HL-60 (cell line): ENCODE measurements around the gene ANGPT4.
A peak's percentile ranks its signal among the peaks of the same experiment; 100 is the strongest.

ENCODE experiments used
- DNase-seq, 2 experiments: peaks; one replicate each; pipeline ENCODE4 v3.0.0-alpha.2; 2010 to 2020; ENCODE audit warnings: low read depth in 1 of 2, low spot score in 1 of 2
- H3K27ac ChIP-seq: fragments of 250-450 bp; sonication (Bioruptor Pico); replicated peaks from 2 replicates; pipeline ENCODE4 v1.5.1; 2020; ENCODE audit warnings: mild to moderate bottlenecking, moderate library complexity
- H3K27me3 ChIP-seq: fragments of 250-450 bp; sonication (Bioruptor Pico); 2 replicates; pipeline ENCODE4 v1.5.1; 2021; ENCODE audit warnings: mild to moderate bottlenecking, moderate library complexity; ENCODE audit not compliant: insufficient read depth, poor library complexity, severe bottlenecking
- H3K4me3 ChIP-seq: replicated peaks from 2 replicates; pipeline ENCODE4 v1.5.1; 2011; ENCODE audit warnings: mild to moderate bottlenecking, control low read depth, low read length; ENCODE audit not compliant: insufficient read depth
- GABPA ChIP-seq: IDR thresholded peaks from 2 replicates; pipeline ENCODE4 v1.6.1; 2012; ENCODE audit warnings: low read depth
- POLR2AphosphoS5 ChIP-seq: IDR thresholded peaks from 2 replicates; pipeline ENCODE4 v1.6.1; 2012; ENCODE audit warnings: low read depth
- REST ChIP-seq: IDR thresholded peaks from 2 replicates; pipeline ENCODE4 v1.6.1; 2012; ENCODE audit warnings: low read depth; ENCODE audit not compliant: insufficient replicate concordance
- SPI1 ChIP-seq: IDR thresholded peaks from 2 replicates; pipeline ENCODE4 v1.6.1; 2012; ENCODE audit warnings: low read depth, mild to moderate bottlenecking, borderline replicate concordance
- TF ChIP-seq, protein P1 (sequence below): IDR thresholded peaks from one replicate; pipeline ENCODE4 v1.5.1; 2011; ENCODE audit warnings: low read length, control low read depth, inconsistent platforms; ENCODE audit not compliant: insufficient read depth

Gene ANGPT4

GRCh38 chr20:848193-848592 lies 67.9 kb downstream of the ANGPT4 start:
- Histone ChIP-seq H3K27me3 (no peaks in the 10 kb centered on the region), H3K27ac (no peak overlapping the region), H3K4me3 (no peak overlapping the region)
- no peak for DNase-seq
- no peak for TF ChIP-seq GABPA
- no peak for TF ChIP-seq POLR2AphosphoS5
- no peak for TF ChIP-seq REST
- TF ChIP-seq, protein P1, sequence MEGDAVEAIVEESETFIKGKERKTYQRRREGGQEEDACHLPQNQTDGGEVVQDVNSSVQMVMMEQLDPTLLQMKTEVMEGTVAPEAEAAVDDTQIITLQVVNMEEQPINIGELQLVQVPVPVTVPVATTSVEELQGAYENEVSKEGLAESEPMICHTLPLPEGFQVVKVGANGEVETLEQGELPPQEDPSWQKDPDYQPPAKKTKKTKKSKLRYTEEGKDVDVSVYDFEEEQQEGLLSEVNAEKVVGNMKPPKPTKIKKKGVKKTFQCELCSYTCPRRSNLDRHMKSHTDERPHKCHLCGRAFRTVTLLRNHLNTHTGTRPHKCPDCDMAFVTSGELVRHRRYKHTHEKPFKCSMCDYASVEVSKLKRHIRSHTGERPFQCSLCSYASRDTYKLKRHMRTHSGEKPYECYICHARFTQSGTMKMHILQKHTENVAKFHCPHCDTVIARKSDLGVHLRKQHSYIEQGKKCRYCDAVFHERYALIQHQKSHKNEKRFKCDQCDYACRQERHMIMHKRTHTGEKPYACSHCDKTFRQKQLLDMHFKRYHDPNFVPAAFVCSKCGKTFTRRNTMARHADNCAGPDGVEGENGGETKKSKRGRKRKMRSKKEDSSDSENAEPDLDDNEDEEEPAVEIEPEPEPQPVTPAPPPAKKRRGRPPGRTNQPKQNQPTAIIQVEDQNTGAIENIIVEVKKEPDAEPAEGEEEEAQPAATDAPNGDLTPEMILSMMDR = no peak
- TF ChIP-seq SPI1 = no peak

- TF ChIP-seq SPI1 = peak; percentile 34; the same call in 1 of the 2 replicates
- TF ChIP-seq REST = no peak
- H3K4me3 ChIP-seq = no peak overlapping the region
- DNase-seq = peak; percentile 27 to 82
- no peaks in the 10 kb centered on the region for H3K27me3 ChIP-seq
- H3K27ac ChIP-seq = peak overlapping the region; percentile 64
Observed at GRCh38 chr20:846894-847278, 69.2 kb downstream of the ANGPT4 start.

DNA sequence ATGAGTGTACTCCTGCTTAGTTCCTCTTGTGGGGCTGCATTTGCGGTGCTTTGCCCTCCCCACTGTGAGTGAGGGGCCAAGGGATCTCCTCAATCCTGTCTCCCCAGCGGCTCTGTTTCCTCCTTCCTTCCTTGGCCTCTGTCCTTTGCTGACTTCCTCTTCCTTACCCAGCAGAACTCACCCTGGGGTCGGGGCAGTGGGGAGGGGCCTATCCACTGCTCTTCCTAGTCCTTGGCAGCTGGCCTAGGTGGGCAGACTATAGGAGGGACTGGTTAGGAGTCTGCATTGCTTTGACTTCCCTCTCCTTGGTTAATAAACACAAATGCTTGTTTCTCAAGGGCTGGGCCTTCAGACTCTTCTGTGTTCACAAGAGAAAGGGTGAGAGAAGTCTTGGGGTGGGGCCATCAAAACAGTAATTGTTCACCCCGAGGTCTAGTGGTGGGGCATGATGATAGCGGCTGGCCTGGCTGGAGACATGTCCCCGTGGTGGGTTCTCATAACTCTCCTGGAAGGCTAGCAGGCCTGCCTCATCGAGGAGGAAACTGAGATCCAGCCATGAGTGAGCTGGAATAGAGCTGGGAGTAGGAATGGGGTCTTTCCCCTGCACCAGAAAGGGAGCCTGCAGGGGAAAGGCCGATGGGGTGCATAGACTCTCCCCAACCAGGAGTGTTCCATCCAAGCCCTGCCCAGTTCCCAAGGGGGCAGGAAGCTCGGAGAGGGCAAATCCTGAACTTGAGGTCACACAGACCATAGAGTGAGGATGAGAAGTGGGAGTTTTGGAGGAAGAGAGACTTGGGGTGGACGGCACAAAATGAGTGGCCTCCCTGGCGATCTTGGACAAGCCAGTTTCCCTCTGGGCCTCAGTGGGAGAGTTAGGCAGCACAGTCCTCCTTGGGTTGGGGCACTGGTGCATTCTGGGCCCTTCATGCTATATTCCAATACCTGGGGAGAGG lies 69.9 kb downstream of the ANGPT4 start:
- Histone ChIP-seq H3K4me3 (no peak overlapping the region), H3K27ac (peak overlapping the region; percentile 64), H3K27me3 (no peaks in the 10 kb centered on the region)
- peak; percentile 47 to 72 for DNase-seq
- no peak for TF ChIP-seq REST
- peak; percentile 82 for TF ChIP-seq SPI1
- no peak for TF ChIP-seq GABPA
- TF ChIP-seq, protein P1 = no peak
- no peak for TF ChIP-seq POLR2AphosphoS5
